Uterus (tissue), 2 donors: ENCODE data around the gene LAMB2.

Experiments
- CTCF ChIP-seq, 4 experiments: fragments of 200-600 bp in 2 of 4; fragments of 450-650 bp in 2 of 4; sonication (generic) in 2 of 4; IDR thresholded peaks; one replicate each; pipeline ENCODE4 v1.5.1; 2016 to 2019; ENCODE audit warnings: antibody characterized with exemption in 4 of 4, mild to moderate bottlenecking in 2 of 4, moderate library complexity in 1 of 4
- POLR2A ChIP-seq, 2 donors: fragments of 450-650 bp; IDR thresholded peaks; one replicate each; pipeline ENCODE4 v1.6.1; 2016; ENCODE audit warnings: antibody characterized with exemption in 2 of 2, mild to moderate bottlenecking in 1 of 2, moderate library complexity in 1 of 2

- no peak for TF ChIP-seq CTCF (IDR thresholded peaks at IDR 0.05)
- no peak for TF ChIP-seq POLR2A (IDR thresholded peaks at IDR 0.05)
These were observed 34.1 kb upstream of the LAMB2 start for GRCh38 chr3:49166752-49167556.
